Stimulated activated effector memory CD8-positive, alpha-beta T cell treated with anti-CD3 and anti-CD28 coated beads, Interleukin-12 subunit alpha, Interleukin-12 subunit beta, amount 100 ng/mL, for 72 hours (primary cell): Measurements from ENCODE around the gene OPN1SW.

ENCODE experiments used
- ATAC-seq: fragments of 150-1000 bp; cut with Tn5 transposase; 2 replicates; pipeline ENCODE4 v1.10.0; 2021
- DNase-seq, 2 donors: peaks; one replicate each; pipeline ENCODE4 v3.0.0; 2021 to 2022; ENCODE audit warnings: low spot score in 2 of 2
- H3K27ac Mint-ChIP-seq: one replicate; pipeline ENCODE4 v1.8.0; 2022; ENCODE audit warnings: mild to moderate bottlenecking, mixed read lengths
- H3K36me3 Mint-ChIP-seq: one replicate; pipeline ENCODE4 v1.8.0; 2022; ENCODE audit warnings: mild to moderate bottlenecking, mixed read lengths
- H3K4me1 Mint-ChIP-seq: one replicate; pipeline ENCODE4 v1.8.0; 2022; ENCODE audit warnings: mixed read lengths
- H3K4me3 Mint-ChIP-seq: one replicate; pipeline ENCODE4 v1.8.0; 2022; ENCODE audit warnings: mild to moderate bottlenecking, mixed read lengths
- H3K9me3 Mint-ChIP-seq: one replicate; pipeline ENCODE4 v1.8.0; 2022; ENCODE audit warnings: mixed read lengths

Gene OPN1SW

DNA sequence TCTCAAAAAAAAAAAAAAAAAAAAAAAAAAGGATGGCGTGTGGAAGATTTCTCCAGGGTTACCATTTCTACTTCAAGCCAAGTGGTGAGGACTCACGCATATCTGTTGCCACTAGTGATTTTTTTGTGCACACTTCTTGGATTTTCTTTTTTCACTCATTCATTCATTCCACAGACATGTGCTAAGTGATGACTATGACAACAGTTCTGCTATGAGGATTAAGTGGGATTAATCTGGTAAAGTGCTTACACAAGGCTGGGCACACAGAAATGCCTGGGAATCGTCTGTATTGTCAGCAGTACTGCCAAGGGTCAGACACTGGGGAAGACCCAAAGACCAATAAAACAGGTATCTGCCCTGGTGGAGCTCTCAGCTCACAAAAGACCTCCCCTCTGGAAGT lies 6.3 kb upstream of the OPN1SW start:
- H3K9me3 Mint-ChIP-seq, result peaks cover 9% of the 10 kb centered on the region
- DNase-seq (no peak), ATAC-seq (no peak)
- H3K36me3 Mint-ChIP-seq, result peaks cover 21% of the 10 kb centered on the region
- H3K4me1 Mint-ChIP-seq, result peaks cover 10% of the 10 kb centered on the region
- H3K4me3 Mint-ChIP-seq, result no peak overlapping the region
- no peak overlapping the region for H3K27ac Mint-ChIP-seq

DNA sequence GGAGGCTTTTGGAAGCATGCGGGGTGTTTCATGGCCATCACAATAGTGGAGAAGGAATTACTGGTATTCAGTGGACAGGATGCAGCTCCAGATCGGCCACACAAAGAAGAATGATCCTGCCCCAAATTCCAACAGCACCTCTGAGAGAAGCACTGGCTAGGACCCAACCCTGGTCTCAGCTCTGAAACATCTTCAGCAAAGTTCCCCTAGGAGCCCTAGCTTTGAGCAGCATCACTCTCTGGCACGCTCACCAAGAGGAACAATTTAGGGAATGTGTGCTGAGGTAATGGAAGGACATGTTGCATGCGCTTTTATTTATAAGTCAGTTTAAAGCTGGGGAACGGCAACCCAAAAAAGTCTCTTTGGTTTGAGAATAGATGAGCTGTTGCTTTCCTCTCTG lies 5.5 kb upstream of the OPN1SW start:
- H3K27ac Mint-ChIP-seq, result no peak overlapping the region

DNA sequence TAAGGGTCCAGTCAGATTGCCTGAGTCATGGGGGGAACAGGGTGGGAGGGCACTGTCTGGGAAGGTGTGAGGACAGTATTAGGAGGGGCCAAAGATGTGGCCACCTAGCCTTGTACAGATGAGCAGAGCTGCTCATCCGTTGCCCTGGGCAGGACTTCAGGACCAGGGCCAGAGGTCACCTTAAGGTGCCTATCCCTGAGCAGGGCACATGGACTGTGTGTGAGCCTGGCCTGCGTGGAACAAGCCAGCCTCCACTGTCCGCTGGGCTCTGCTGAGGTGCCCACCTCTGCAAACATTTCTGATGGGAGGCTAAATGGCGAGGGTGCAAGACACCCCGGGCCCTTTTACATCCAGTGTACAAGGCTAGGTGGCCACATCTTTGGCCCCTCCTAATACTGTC lies 3.4 kb upstream of the OPN1SW start:
- H3K4me3 Mint-ChIP-seq, result no peak overlapping the region

More for the DNA sequence above, 5.5 kb upstream of the OPN1SW start:
- no peak overlapping the region for H3K4me3 Mint-ChIP-seq
- peaks cover 24% of the 10 kb centered on the region for H3K36me3 Mint-ChIP-seq
- peaks cover 10% of the 10 kb centered on the region for H3K4me1 Mint-ChIP-seq
- DNase-seq, result no peak
- peaks cover 9% of the 10 kb centered on the region for H3K9me3 Mint-ChIP-seq
- ATAC-seq, result no peak

DNA sequence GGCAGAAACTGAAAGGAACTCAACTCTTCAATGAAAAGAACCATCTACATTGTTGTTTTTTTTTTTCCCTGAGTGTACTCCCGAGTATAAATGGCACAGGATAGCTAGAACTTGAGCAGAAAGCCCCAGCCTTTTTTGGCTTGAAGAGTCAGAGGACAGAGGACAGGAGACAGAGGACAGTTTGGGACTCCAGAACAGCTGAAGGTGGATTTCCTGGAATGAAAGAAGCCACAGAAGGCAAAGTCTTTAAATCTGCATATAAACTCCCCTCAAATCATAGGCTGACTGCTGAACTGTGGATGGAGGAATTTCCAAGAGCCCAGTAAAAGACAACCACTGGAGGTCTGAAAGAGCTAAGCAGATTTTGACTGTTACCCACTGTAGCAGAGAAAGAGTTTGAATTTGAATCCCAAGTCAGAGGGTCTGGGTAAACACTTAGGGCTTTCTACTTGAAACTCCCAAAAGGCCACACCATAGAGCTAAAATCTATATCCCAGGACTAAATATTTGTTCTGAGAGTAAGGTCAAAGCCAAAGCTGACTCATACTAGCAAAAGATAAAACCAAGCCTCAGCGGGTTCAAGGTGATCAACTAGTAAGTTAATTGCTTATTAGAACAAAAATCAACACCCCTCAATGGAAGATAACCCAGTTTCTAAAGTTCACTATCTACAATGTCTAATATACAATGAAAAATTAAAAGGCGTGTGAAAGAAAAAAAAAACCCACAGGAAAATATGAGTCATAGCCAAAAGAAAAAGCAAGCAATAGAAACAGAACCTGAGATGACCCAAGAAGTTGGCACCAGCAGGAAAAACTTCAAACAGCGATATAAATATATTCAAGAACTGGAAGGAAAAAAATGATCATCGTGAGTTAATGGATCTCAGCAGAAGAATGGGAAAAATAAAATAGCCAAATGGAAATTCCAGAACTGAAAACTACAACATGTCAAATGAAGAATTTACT lies 1.8 kb upstream of the OPN1SW start:
- ATAC-seq, result no peak
- Mint-ChIP-seq H3K27ac (peak overlapping the region; percentile 90), H3K4me1 (peaks cover 10% of the 10 kb centered on the region), H3K9me3 (peaks cover 9% of the 10 kb centered on the region), H3K36me3 (peaks cover 33% of the 10 kb centered on the region), H3K4me3 (no peak overlapping the region)
- DNase-seq, result no peak

More for the DNA sequence above, 3.4 kb upstream of the OPN1SW start:
- H3K4me1 Mint-ChIP-seq, result peaks cover 10% of the 10 kb centered on the region
- no peak for DNase-seq
- H3K9me3 Mint-ChIP-seq, result peaks cover 9% of the 10 kb centered on the region
- ATAC-seq, result no peak
- H3K27ac Mint-ChIP-seq, result no peak overlapping the region
- H3K36me3 Mint-ChIP-seq, result peaks cover 25% of the 10 kb centered on the region

DNA sequence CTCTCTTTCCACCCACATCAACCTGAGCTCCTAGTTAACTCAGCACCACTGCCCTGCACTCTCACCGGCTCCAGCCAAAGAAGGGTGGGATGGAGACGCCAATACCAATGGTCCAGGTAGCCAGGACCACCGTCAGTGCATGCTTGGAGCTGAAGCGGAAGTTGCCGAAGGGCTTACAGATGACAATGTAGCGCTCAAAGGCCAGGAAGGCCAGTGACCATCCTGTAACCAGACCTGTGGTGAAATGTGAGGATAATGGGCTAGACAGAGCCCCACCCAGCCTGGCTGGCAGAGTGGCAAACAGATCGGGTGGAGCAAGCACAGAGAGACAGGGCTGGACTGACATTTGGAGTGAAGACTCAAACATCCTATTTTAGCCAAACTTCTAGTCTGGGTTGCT lies 673 bp downstream of the OPN1SW start:
- no peak for DNase-seq
- H3K4me3 Mint-ChIP-seq, result no peak overlapping the region
- peaks cover 10% of the 10 kb centered on the region for H3K4me1 Mint-ChIP-seq
- peaks cover 58% of the 10 kb centered on the region for H3K36me3 Mint-ChIP-seq
- H3K9me3 Mint-ChIP-seq, result peaks cover 9% of the 10 kb centered on the region
- ATAC-seq, result no peak
- no peak overlapping the region for H3K27ac Mint-ChIP-seq

DNA sequence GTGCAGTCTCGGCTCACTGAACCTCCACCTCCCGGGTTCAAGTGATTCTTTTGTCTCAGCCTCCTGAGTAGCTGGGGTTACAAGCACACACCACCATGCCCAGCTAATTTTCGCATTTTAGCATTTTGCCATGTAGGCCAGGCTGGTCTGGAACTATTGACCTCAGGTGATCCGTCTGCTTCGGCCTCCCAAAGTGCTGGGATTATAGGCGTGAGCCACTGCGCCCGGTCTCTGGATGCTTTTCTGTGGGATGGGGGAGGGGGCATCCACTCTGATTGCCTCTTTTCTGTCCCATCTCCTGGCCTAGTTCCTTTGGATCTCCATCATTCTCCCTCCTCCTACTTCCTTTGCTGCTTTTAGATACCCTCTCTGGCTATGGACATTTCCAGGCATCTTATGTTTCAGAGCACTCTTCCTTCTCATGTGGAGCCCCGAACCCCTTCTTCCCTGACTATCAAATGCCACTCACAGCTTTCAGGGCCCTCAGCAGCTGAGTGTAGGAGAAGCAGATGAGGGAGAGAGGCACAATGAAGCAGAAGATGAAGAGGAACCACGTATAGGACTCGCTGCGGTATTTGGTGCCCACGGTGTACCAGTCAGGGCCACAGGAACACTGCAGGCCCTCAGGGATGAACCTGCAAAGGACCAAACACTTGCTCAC lies 1.4 kb downstream of the OPN1SW start:
- peaks cover 9% of the 10 kb centered on the region for H3K9me3 Mint-ChIP-seq
- no peak for DNase-seq

DNA sequence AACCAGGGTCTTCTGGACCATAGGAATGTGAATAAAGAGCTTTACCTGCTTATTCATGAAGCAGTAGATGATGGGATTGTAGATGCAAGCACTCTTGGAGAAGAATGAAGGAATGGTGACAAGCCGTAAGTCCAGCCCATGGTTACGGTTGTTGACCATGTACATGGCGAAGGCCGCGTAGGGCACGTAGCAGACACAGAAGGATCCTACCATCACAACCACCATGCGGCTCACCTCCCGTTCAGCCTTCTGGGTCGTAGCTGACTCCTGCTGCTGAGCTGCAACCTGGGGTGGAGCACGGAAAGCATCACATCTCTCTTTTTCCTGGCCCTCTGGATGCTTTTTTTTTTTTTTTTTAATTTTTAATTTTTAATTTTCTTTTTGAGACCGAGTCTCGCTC lies 2.0 kb downstream of the OPN1SW start:
- peaks cover 9% of the 10 kb centered on the region for H3K9me3 Mint-ChIP-seq
- ATAC-seq, result no peak
- no peak overlapping the region for H3K4me3 Mint-ChIP-seq
- peaks cover 10% of the 10 kb centered on the region for H3K4me1 Mint-ChIP-seq
- H3K36me3 Mint-ChIP-seq, result peaks cover 71% of the 10 kb centered on the region
- no peak for DNase-seq
- H3K27ac Mint-ChIP-seq, result no peak overlapping the region

More for the DNA sequence above, 1.4 kb downstream of the OPN1SW start:
- Mint-ChIP-seq H3K27ac (no peak overlapping the region), H3K4me1 (peaks cover 10% of the 10 kb centered on the region), H3K36me3 (peaks cover 66% of the 10 kb centered on the region), H3K4me3 (no peak overlapping the region)
- no peak for ATAC-seq

DNA sequence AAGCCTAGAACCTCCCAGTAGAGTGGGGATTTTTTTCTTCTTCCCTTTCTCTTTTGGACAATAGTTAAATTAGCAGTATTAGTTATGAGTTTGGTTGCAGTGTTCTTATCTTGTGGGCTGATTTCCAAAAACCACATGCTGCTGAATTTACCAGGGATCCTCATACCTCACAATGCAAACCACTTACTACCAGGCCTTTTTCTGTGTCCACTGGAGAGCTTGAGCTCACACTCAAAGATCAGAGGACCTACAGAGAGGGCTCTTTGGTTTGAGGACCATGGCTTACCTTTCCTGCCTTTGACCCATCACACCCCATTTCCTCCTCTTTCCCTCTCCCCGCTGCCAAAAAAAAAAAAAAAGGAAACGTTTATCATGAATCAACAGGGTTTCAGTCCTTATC lies 5.4 kb downstream of the OPN1SW start:
- Mint-ChIP-seq H3K4me1 (no peaks in the 10 kb centered on the region), H3K27ac (no peak overlapping the region), H3K9me3 (no peaks in the 10 kb centered on the region), H3K36me3 (peaks cover 86% of the 10 kb centered on the region), H3K4me3 (no peak overlapping the region)
- no peak for ATAC-seq
- no peak for DNase-seq

DNA sequence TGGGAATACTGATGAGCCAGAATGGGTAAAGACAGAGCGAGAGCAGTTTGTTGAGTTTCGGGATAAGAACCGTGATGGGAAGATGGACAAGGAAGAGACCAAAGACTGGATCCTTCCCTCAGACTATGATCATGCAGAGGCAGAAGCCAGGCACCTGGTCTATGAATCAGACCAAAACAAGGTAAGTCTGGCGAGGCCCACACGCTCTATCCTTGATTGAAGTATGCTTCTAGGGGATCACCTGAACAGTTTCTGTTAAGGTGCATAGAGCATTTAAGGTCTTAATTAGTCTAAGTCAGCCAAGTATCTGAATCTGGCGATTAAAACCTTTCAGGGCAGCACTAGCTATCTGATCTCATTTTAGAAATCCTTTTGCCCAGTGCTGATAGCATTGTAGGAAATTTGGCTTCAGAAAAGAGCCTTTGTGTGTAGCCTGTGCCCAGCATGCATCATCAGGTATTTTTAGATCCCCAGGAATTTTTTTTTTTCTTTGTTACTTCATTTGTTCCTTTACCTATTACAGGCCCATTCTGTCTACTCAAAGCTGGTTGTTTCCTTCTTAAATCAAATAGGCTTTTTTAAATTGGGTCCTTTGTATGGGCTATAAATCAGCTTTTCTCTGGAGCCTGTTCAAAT lies 8.0 kb downstream of the OPN1SW start:
- Mint-ChIP-seq H3K9me3 (no peaks in the 10 kb centered on the region), H3K36me3 (peaks cover 100% of the 10 kb centered on the region), H3K27ac (peak overlapping the region; percentile 67), H3K4me3 (no peak overlapping the region), H3K4me1 (no peaks in the 10 kb centered on the region)
- DNase-seq, result no peak
- ATAC-seq, result no peak

DNA sequence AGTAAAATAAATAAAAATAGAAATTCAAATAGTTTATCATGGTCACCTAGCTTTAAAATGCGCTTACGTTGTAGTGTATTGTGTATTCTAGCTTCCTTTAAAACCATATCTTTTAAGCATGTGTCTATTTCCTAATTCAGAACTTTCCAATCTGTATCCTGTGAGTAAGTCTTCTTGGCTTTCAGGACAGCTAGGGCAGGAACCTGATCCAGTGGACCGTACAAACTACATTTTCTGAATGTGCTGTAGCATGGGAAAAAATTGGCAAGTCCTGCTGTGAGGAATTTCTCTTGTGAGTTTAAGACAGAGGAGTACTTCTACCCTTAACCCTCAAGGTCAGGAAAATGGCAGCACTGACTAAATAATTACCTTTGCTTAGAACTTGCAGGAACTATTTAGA lies 12.1 kb downstream of the OPN1SW start:
- Mint-ChIP-seq H3K36me3 (peaks cover 100% of the 10 kb centered on the region), H3K4me3 (no peak overlapping the region), H3K27ac (no peak overlapping the region), H3K4me1 (no peaks in the 10 kb centered on the region), H3K9me3 (no peaks in the 10 kb centered on the region)
- ATAC-seq (no peak), DNase-seq (no peak)

DNA sequence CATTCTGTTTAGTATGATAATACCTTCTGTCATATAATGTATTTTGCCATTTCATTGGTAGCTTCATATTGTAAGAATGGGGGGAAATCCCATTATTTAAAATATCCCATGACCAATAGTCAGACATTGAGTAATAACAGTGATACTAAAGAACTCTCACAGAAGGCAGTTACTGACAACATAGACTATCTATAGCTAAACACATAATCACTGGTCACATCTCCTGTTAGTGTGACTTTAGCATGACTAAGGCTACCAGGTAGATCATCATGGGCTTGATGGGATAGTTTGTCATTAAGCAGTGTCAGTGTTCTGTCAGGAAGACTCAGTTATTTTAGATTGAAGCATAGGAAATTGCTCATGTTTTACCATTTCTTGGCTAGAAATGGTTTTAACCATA lies 16.4 kb downstream of the OPN1SW start:
- Mint-ChIP-seq H3K9me3 (no peaks in the 10 kb centered on the region), H3K4me3 (no peak overlapping the region), H3K36me3 (peaks cover 100% of the 10 kb centered on the region), H3K27ac (no peak overlapping the region), H3K4me1 (no peaks in the 10 kb centered on the region)
- DNase-seq, result no peak
- peak; percentile 64 for ATAC-seq

DNA sequence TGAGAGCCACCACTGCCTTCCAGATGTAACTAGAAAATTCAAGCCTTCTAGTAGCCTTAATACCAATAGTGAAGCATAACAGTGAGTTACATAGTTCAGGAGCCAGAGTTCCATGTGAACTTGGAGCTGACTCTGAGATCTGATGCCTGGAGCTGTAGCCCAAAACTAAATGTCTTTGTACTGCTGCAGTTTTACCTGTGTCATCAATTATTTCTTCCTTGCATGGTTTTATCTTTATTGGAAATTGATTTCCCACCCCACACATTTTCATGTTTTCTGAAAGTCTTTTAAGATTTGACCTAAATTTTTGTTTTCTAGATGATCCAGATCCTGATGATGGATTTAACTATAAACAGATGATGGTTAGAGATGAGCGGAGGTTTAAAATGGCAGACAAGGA lies 17.0 kb downstream of the OPN1SW start:
- no peak overlapping the region for H3K27ac Mint-ChIP-seq

DNA sequence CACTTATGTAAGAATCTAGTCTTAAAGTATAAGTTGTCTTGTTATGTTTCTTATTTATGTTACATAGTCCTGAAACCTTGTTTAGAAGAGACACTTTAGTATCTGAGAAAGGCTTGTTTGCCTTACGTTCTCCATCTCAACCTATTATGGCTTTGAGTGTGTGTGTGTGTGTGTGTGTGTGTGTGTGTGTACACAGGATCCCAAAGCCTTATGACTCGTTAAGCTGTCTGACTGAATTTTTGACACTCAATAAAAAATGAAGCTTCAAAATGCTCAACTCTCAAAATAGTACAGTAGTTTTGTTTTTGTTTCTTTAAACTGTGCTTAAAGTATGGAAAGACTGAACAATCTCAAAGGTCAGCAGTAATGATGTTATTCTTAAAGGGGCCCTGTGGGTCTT lies 18.4 kb downstream of the OPN1SW start:
- Mint-ChIP-seq H3K36me3 (peaks cover 100% of the 10 kb centered on the region), H3K9me3 (no peaks in the 10 kb centered on the region), H3K4me1 (no peaks in the 10 kb centered on the region), H3K4me3 (no peak overlapping the region), H3K27ac (no peak overlapping the region)
- no peak for ATAC-seq
- DNase-seq, result no peak

More for the DNA sequence above, 17.0 kb downstream of the OPN1SW start:
- H3K9me3 Mint-ChIP-seq, result no peaks in the 10 kb centered on the region
- no peaks in the 10 kb centered on the region for H3K4me1 Mint-ChIP-seq
- ATAC-seq (no peak), DNase-seq (no peak)
- H3K4me3 Mint-ChIP-seq, result no peak overlapping the region
- H3K36me3 Mint-ChIP-seq, result peaks cover 100% of the 10 kb centered on the region

DNA sequence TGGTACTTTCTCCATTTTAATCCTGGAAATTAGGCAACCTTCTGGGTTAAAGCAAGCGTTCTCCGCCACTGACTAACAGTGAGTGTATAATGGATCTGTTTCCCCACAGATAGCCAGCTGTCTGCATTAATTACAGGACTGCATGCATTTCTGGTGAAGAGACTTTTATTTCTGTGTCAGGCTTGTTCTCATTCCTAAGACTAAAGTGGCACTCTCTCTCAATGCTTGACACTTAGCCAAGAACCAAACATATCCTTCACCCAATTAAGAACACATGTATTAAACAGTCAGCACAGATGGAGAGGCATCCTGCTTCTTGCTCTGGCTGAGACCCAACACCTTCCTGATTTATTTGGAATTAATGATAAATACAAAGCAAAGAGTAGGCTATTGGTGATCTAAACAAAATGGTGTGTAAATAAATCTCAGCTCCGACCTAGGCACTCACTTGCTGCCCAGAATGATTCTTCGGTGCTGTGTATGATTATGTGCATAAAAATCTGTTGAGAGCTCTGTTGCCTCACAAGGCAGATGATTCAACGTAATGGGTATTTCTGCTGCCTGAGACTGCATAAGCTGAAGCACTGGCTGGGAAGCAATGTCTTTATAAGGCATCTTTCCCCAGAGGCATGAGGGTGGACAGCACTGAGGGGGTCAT lies 19.6 kb downstream of the OPN1SW start:
- no peak overlapping the region for H3K4me3 Mint-ChIP-seq
- DNase-seq, result no peak
- peaks cover 100% of the 10 kb centered on the region for H3K36me3 Mint-ChIP-seq
- no peaks in the 10 kb centered on the region for H3K4me1 Mint-ChIP-seq
- H3K27ac Mint-ChIP-seq, result peak overlapping the region; percentile 48
- ATAC-seq, result no peak
- H3K9me3 Mint-ChIP-seq, result no peaks in the 10 kb centered on the region
